H9 (cell line): ENCODE data around the gene GRIFIN. TPM values are rescaled to one million over a fixed set of nuclear protein-coding genes. Genes with fewer than 3 reads are reported as not detected.

Source experiments
- DNase-seq: peaks from one replicate; pipeline ENCODE4 v3.0.0-alpha.2; 2017
- H2AFZ ChIP-seq: one replicate; pipeline ENCODE4 v1.6.1; 2013; ENCODE audit warnings: mild to moderate bottlenecking, low read length, control low read depth, moderate library complexity
- H2AK5ac ChIP-seq: 2 replicates; pipeline ENCODE4 v1.6.1; 2013; ENCODE audit warnings: low read length, control low read depth, mixed read lengths; ENCODE audit not compliant: insufficient read length
- H2BK120ac ChIP-seq: one replicate; pipeline ENCODE4 v1.6.1; 2013; ENCODE audit warnings: low read depth, mild to moderate bottlenecking, low read length, control low read depth, inconsistent platforms; ENCODE audit not compliant: poor library complexity, severe bottlenecking
- H2BK12ac ChIP-seq: 2 replicates; pipeline ENCODE4 v1.6.1; 2013; ENCODE audit warnings: low read length, control low read depth, mixed read lengths, low read depth; ENCODE audit not compliant: insufficient read length
- H2BK15ac ChIP-seq: 2 replicates; pipeline ENCODE4 v1.6.1; 2013; ENCODE audit warnings: low read depth, low read length, control low read depth
- H2BK20ac ChIP-seq: one replicate; pipeline ENCODE4 v1.6.1; 2013; ENCODE audit warnings: low read depth, mild to moderate bottlenecking, low read length, control low read depth, inconsistent platforms; ENCODE audit not compliant: poor library complexity, severe bottlenecking
- H2BK5ac ChIP-seq: 2 replicates; pipeline ENCODE4 v1.6.1; 2013; ENCODE audit warnings: low read length, control low read depth, mixed read lengths; ENCODE audit not compliant: insufficient read length
- H3K14ac ChIP-seq: 2 replicates; pipeline ENCODE4 v1.6.1; 2013; ENCODE audit warnings: low read length, control low read depth; ENCODE audit not compliant: insufficient read depth
- H3K18ac ChIP-seq: 2 replicates; pipeline ENCODE4 v1.6.1; 2013; ENCODE audit warnings: low read depth, mild to moderate bottlenecking, mixed read lengths, low read length, control low read depth; ENCODE audit not compliant: insufficient read length
- H3K23ac ChIP-seq: 2 replicates; pipeline ENCODE4 v1.6.1; 2013; ENCODE audit warnings: low read length, control low read depth, mixed read lengths, low read depth; ENCODE audit not compliant: insufficient read length
- H3K23me2 ChIP-seq: 2 replicates; pipeline ENCODE4 v1.6.1; 2013; ENCODE audit warnings: low read depth, mild to moderate bottlenecking, mixed read lengths, low read length, control low read depth; ENCODE audit not compliant: insufficient read length, poor library complexity, severe bottlenecking
- H3K27ac ChIP-seq: 2 replicates; pipeline ENCODE4 v1.5.1; 2013; ENCODE audit warnings: low read length, control low read depth, mixed read lengths, low read depth; ENCODE audit not compliant: insufficient read length
- H3K27me3 ChIP-seq: 2 replicates; pipeline ENCODE4 v1.6.1; 2013; ENCODE audit warnings: low read length, control low read depth, inconsistent platforms; ENCODE audit not compliant: insufficient read depth
- H3K4ac ChIP-seq: 2 replicates; pipeline ENCODE4 v1.6.1; 2013; ENCODE audit warnings: low read depth, mild to moderate bottlenecking, control low read depth, inconsistent platforms, low read length, moderate library complexity
- H3K4me1 ChIP-seq: 2 replicates; pipeline ENCODE4 v1.6.1; 2013; ENCODE audit warnings: low read length, control low read depth, inconsistent platforms; ENCODE audit not compliant: insufficient read depth
- H3K4me2 ChIP-seq: 2 replicates; pipeline ENCODE4 v1.6.1; 2013; ENCODE audit warnings: low read length, control low read depth, mixed read lengths; ENCODE audit not compliant: insufficient read length, insufficient read depth
- H3K56ac ChIP-seq: 2 replicates; pipeline ENCODE4 v1.6.1; 2013; ENCODE audit warnings: low read depth, mild to moderate bottlenecking, mixed read lengths, low read length, control low read depth; ENCODE audit not compliant: insufficient read length
- H3K79me1 ChIP-seq: 2 replicates; pipeline ENCODE4 v1.6.1; 2013; ENCODE audit warnings: low read depth, mild to moderate bottlenecking, moderate library complexity, low read length, control low read depth, inconsistent platforms; ENCODE audit not compliant: insufficient read depth, poor library complexity, severe bottlenecking
- H3K79me2 ChIP-seq: 2 replicates; pipeline ENCODE4 v1.6.1; 2013; ENCODE audit warnings: low read length, control low read depth, inconsistent platforms; ENCODE audit not compliant: insufficient read depth
- H3K9ac ChIP-seq: 2 replicates; pipeline ENCODE4 v1.6.1; 2013; ENCODE audit warnings: low read length, control low read depth, mixed read lengths; ENCODE audit not compliant: insufficient read length; ENCODE audit errors: extremely low read depth
- H3K9me3 ChIP-seq: one replicate; pipeline ENCODE4 v1.6.1; 2013; ENCODE audit warnings: low read depth, low read length, inconsistent platforms; ENCODE audit not compliant: control insufficient read depth
- H3T11ph ChIP-seq: one replicate; pipeline ENCODE4 v1.6.1; 2013; ENCODE audit warnings: mild to moderate bottlenecking, low read length, control low read depth, inconsistent platforms
- H4K20me1 ChIP-seq: one replicate; pipeline ENCODE4 v1.6.1; 2013; ENCODE audit not compliant: control insufficient read depth, insufficient read length, insufficient read depth
- H4K5ac ChIP-seq: 2 replicates; pipeline ENCODE4 v1.6.1; 2013; ENCODE audit warnings: low read depth, mild to moderate bottlenecking, mixed read lengths, low read length, control low read depth; ENCODE audit not compliant: insufficient read length
- H4K8ac ChIP-seq: replicated peaks from 2 replicates; pipeline ENCODE4 v1.6.1; 2013; ENCODE audit warnings: low read length, control low read depth, mixed read lengths, low read depth; ENCODE audit not compliant: insufficient read length
- H4K91ac ChIP-seq: 2 replicates; pipeline ENCODE4 v1.6.1; 2013; ENCODE audit warnings: low read depth, mild to moderate bottlenecking, moderate library complexity, mixed read lengths, low read length, control low read depth; ENCODE audit not compliant: insufficient read length
- H3K27ac Mint-ChIP-seq, 3 experiments: 2 replicates in 2 of 3; 3 replicates in 1 of 3; pipeline ENCODE4 v1.8.0; 2020 to 2021; ENCODE audit warnings: mixed read lengths in 3 of 3, mild to moderate bottlenecking in 1 of 3, moderate library complexity in 1 of 3
- H3K27me3 Mint-ChIP-seq: 2 replicates; pipeline ENCODE4 v1.8.0; 2021; ENCODE audit warnings: low read depth, mild to moderate bottlenecking, moderate library complexity, mixed read lengths
- H3K36me3 Mint-ChIP-seq, 3 experiments: 2 replicates in 2 of 3; 3 replicates in 1 of 3; pipeline ENCODE4 v1.8.0; 2020 to 2021; ENCODE audit warnings: low read depth in 3 of 3, mixed read lengths in 3 of 3; ENCODE audit not compliant: insufficient read depth in 1 of 3
- H3K4me1 Mint-ChIP-seq, 2 experiments: 2 replicates each; pipeline ENCODE4 v1.8.0; 2020; ENCODE audit warnings: mixed read lengths in 2 of 2
- H3K4me3 Mint-ChIP-seq, 2 experiments: 2 replicates in 1 of 2; 3 replicates in 1 of 2; pipeline ENCODE4 v1.8.0; 2020 to 2021; ENCODE audit warnings: mild to moderate bottlenecking in 2 of 2, mixed read lengths in 2 of 2, moderate library complexity in 1 of 2
- H3K9me3 Mint-ChIP-seq, 2 experiments: 2 replicates in 1 of 2; 3 replicates in 1 of 2; pipeline ENCODE4 v1.8.0; 2020; ENCODE audit warnings: mild to moderate bottlenecking in 2 of 2, mixed read lengths in 2 of 2, moderate library complexity in 1 of 2
- CTCF ChIP-seq: fragments of 200-600 bp; sonication (generic); conservative IDR thresholded peaks from 3 replicates; pipeline ENCODE4 v1.8.0; 2021; ENCODE audit warnings: antibody characterized with exemption, mild to moderate bottlenecking
- WGBS: extraction: QIAGEN DNeasy Blood & Tissue Kit; methylation state at CpG from one replicate; pipeline ENCODE4 v1.1.7; 2013; ENCODE audit warnings: missing lambda C conversion rate, low lambda C conversion rate, mixed read lengths; ENCODE audit not compliant: insufficient read length; ENCODE audit errors: extremely low coverage; 5-methylcytosine and 5-hydroxymethylcytosine counted together
- total RNA-seq: library from RNA; stranded (reverse); gene quantifications from 2 replicates; pipeline ENCODE4 v1.2.1, GENCODE V29; 2021

The GRIFIN gene
- total RNA-seq, 1 experiment from 2014 or later: not detected

DNA sequence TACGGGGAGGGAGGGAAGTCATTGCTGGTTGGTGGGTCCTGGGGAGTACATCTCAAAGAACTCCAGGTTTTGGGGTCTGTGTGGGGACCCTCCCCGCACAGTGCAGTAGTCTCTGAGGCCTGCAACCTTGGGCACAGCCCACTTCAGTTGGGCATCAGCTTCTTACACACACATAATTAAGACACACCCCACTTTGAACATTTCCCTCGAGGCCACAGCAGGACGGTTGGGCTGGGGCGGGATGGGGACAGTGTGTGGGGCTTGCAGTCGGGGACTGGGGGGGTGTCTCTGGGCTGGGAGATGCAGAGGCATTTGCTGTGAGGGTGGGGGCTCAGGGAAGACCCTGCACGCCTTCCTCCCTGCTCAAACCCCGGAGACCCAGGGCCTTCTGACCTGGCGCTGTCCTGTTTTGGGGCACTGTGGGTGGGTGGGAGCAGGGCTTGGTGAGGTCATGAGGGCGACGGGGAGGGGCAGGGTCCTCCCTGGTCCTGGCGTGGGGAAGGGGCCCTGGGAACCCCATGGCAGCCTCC, 44.6 kb upstream of the GRIFIN start:
- H2BK15ac ChIP-seq: no peak overlapping the region
- no peaks in the 10 kb centered on the region for H4K20me1 ChIP-seq
- no peak overlapping the region for H3K18ac ChIP-seq
- Mint-ChIP-seq H3K4me3 (peak overlapping the region; percentile 84 to 93), H3K27me3 (peaks cover 26% of the 10 kb centered on the region), H3K36me3 (peaks cover 0 to 8% (median 6%) of the 10 kb centered on the region in 3 experiments; a peak in 3 of 7 replicates), H3K4me1 (peaks cover 46 to 50% of the 10 kb centered on the region in 2 experiments), H3K27ac (peak overlapping the region in 1 of 3 experiments; percentile 79; a peak in 1 of 7 replicates), H3K9me3 (no peaks in the 10 kb centered on the region)
- H3K9me3 ChIP-seq: no peaks in the 10 kb centered on the region
- H3K4me1 ChIP-seq: peaks cover 4% of the 10 kb centered on the region; the same call in 1 of the 2 replicates
- peak overlapping the region; percentile 63 for H3K4me2 ChIP-seq
- no peaks in the 10 kb centered on the region; the same call in 1 of the 2 replicates for H3K27me3 ChIP-seq
- no peak overlapping the region for H4K91ac ChIP-seq
- H4K5ac ChIP-seq: no peak overlapping the region
- H2AK5ac ChIP-seq: no peak overlapping the region
- TF ChIP-seq CTCF: no peak
- no peak overlapping the region for H2BK12ac ChIP-seq
- no CpG with 5 or more reads among the region's 12 CpGs for WGBS
- H3K14ac ChIP-seq: no peak overlapping the region
- no peak overlapping the region for H3K9ac ChIP-seq
- no peak overlapping the region for H2BK120ac ChIP-seq
- DNase-seq: no peak
- H3K79me1 ChIP-seq: no peaks in the 10 kb centered on the region
- H3K23me2 ChIP-seq: peaks cover 13% of the 10 kb centered on the region
- H3K23ac ChIP-seq: no peak overlapping the region
- no peak overlapping the region for H3K27ac ChIP-seq
- H3K4ac ChIP-seq: no peak overlapping the region
- H4K8ac ChIP-seq: no peak overlapping the region
- H2AFZ ChIP-seq: no peak overlapping the region
- no peak overlapping the region for H2BK20ac ChIP-seq
- H3K79me2 ChIP-seq: no peaks in the 10 kb centered on the region; the same call in 1 of the 2 replicates
- no peak overlapping the region for H3T11ph ChIP-seq
- H3K56ac ChIP-seq: no peak overlapping the region
- H2BK5ac ChIP-seq: no peak overlapping the region
